ENCODE measurements around the gene PCDH18.

- no peak for TF ChIP-seq POLR2A (IDR thresholded peaks at IDR 0.05)
- TF ChIP-seq, protein P1, sequence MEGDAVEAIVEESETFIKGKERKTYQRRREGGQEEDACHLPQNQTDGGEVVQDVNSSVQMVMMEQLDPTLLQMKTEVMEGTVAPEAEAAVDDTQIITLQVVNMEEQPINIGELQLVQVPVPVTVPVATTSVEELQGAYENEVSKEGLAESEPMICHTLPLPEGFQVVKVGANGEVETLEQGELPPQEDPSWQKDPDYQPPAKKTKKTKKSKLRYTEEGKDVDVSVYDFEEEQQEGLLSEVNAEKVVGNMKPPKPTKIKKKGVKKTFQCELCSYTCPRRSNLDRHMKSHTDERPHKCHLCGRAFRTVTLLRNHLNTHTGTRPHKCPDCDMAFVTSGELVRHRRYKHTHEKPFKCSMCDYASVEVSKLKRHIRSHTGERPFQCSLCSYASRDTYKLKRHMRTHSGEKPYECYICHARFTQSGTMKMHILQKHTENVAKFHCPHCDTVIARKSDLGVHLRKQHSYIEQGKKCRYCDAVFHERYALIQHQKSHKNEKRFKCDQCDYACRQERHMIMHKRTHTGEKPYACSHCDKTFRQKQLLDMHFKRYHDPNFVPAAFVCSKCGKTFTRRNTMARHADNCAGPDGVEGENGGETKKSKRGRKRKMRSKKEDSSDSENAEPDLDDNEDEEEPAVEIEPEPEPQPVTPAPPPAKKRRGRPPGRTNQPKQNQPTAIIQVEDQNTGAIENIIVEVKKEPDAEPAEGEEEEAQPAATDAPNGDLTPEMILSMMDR (IDR thresholded peaks at IDR 0.05): no peak
Observed at GRCh38 chr4:137572163-137572562, 39.9 kb upstream of the PCDH18 start.
